Neural cell (in vitro differentiated cells): ENCODE measurements around the gene IL11. TPM values are rescaled to one million over a fixed set of nuclear protein-coding genes. Genes with fewer than 3 reads are reported as not detected.
A peak's percentile ranks its signal among the peaks of the same experiment; 100 is the strongest.

Source experiments
- H2AFZ ChIP-seq: fragments of 200-600, 300-800 bp; sonication (generic), shearing (Covaris generic); 2 replicates; pipeline ENCODE4 v1.6.0; 2014; ENCODE audit warnings: low read depth, mild to moderate bottlenecking, antibody characterized with exemption, low read length, moderate library complexity
- H3F3A ChIP-seq: fragments of 200-600 bp; shearing (Covaris generic); 2 replicates; pipeline ENCODE4 v1.6.1; 2016; ENCODE audit warnings: mild to moderate bottlenecking, moderate library complexity, mixed read lengths, antibody characterized with exemption, low read length; ENCODE audit not compliant: insufficient read depth, poor library complexity, severe bottlenecking
- H3K27ac ChIP-seq: fragments of 200-600, 300-800 bp; sonication (generic), shearing (Covaris generic); 2 replicates; pipeline ENCODE4 v1.5.1; 2014; ENCODE audit warnings: mild to moderate bottlenecking, low read length, moderate library complexity
- H3K27me3 ChIP-seq: fragments of 300-800, 200-600 bp; sonication (generic), shearing (Covaris generic); 2 replicates; pipeline ENCODE4 v1.6.0; 2014; ENCODE audit warnings: mild to moderate bottlenecking, low read depth, low read length, moderate library complexity; ENCODE audit not compliant: insufficient read depth
- H3K36me3 ChIP-seq: fragments of 300-800, 200-600 bp; sonication (generic), shearing (Covaris generic); 2 replicates; pipeline ENCODE4 v1.5.1; 2014; ENCODE audit warnings: mild to moderate bottlenecking, antibody characterized with exemption, low read length, moderate library complexity; ENCODE audit not compliant: insufficient read depth
- H3K4me2 ChIP-seq: fragments of 300-800, 200-600 bp; sonication (generic), shearing (Covaris generic); 2 replicates; pipeline ENCODE4 v1.6.0; 2014; ENCODE audit warnings: mild to moderate bottlenecking, low read length
- H3K4me3 ChIP-seq: fragments of 300-800, 200-600 bp; sonication (generic), shearing (Covaris generic); 2 replicates; pipeline ENCODE4 v1.5.1; 2014; ENCODE audit warnings: mild to moderate bottlenecking, low read length, moderate library complexity
- H3K79me2 ChIP-seq: fragments of 200-600 bp; shearing (Covaris generic); replicated peaks from 2 replicates; pipeline ENCODE4 v1.6.0; 2014; ENCODE audit warnings: mild to moderate bottlenecking, low read length, moderate library complexity; ENCODE audit not compliant: insufficient read depth
- H3K9ac ChIP-seq: fragments of 300-800, 200-600 bp; sonication (generic), shearing (Covaris generic); 2 replicates; pipeline ENCODE4 v1.6.1; 2016; ENCODE audit warnings: mild to moderate bottlenecking, low read length, mixed read lengths
- H3K9me2 ChIP-seq: fragments of 200-600 bp; shearing (Covaris generic); 2 replicates; pipeline ENCODE4 v1.6.1; 2016; ENCODE audit warnings: mild to moderate bottlenecking, low read length, mixed read lengths; ENCODE audit not compliant: insufficient read depth
- H3K9me3 ChIP-seq: fragments of 200-600, 300-800 bp; sonication (generic), shearing (Covaris generic); 2 replicates; pipeline ENCODE4 v1.6.1; 2016; ENCODE audit warnings: mild to moderate bottlenecking, mixed run types, low read length, moderate library complexity, mixed read lengths
- H4K20me1 ChIP-seq: fragments of 200-600 bp; shearing (Covaris generic); 2 replicates; pipeline ENCODE4 v1.6.1; 2016; ENCODE audit warnings: mild to moderate bottlenecking, mixed run types; ENCODE audit not compliant: insufficient read depth
- CTCF ChIP-seq: fragments of 450-650 bp; IDR thresholded peaks from 2 replicates; pipeline ENCODE4 v1.5.1; 2014; ENCODE audit warnings: antibody characterized with exemption, mild to moderate bottlenecking, moderate library complexity; ENCODE audit not compliant: poor library complexity, severe bottlenecking
- EP300 ChIP-seq: fragments of 450-650 bp; conservative IDR thresholded peaks from 2 replicates; pipeline ENCODE4 v1.6.1; 2014; ENCODE audit warnings: antibody characterized with exemption, mild to moderate bottlenecking, moderate library complexity; ENCODE audit not compliant: poor library complexity, severe bottlenecking
- EZH2 ChIP-seq: fragments of 200-600, 300-800 bp; shearing (Covaris generic), sonication (generic); IDR thresholded peaks from 2 replicates; pipeline ENCODE4 v1.6.1; 2014; ENCODE audit warnings: antibody characterized with exemption, low read length, borderline replicate concordance, mild to moderate bottlenecking; ENCODE audit not compliant: insufficient read depth, poor library complexity, severe bottlenecking
- MXI1 ChIP-seq: fragments of 450-650 bp; conservative IDR thresholded peaks from 2 replicates; pipeline ENCODE4 v1.6.1; 2014; ENCODE audit warnings: antibody characterized with exemption, mild to moderate bottlenecking; ENCODE audit not compliant: poor library complexity, severe bottlenecking
- POLR2AphosphoS5 ChIP-seq: IDR thresholded peaks from 2 replicates; pipeline ENCODE4 v1.6.1; 2012
- RAD21 ChIP-seq: fragments of 450-650 bp; conservative IDR thresholded peaks from 2 replicates; pipeline ENCODE4 v1.6.1; 2014; ENCODE audit warnings: antibody characterized with exemption, mild to moderate bottlenecking, moderate library complexity
- SMC3 ChIP-seq: fragments of 450-650 bp; conservative IDR thresholded peaks from 2 replicates; pipeline ENCODE4 v1.6.1; 2014; ENCODE audit warnings: antibody characterized with exemption, mild to moderate bottlenecking, moderate library complexity; ENCODE audit not compliant: poor library complexity
- TAF1 ChIP-seq: IDR thresholded peaks from 2 replicates; pipeline ENCODE4 v1.6.1; 2012; ENCODE audit warnings: low read depth
- polyA plus RNA-seq: library from polyadenylated mRNA; depleted of rRNA; stranded (reverse); fragments of >200 nt; gene quantifications from 2 replicates; pipeline ENCODE4 v1.2.3, GENCODE V29; 2014
- TF ChIP-seq, protein P1 (sequence below): IDR thresholded peaks from 2 replicates; pipeline ENCODE4 v1.6.1; 2012; ENCODE audit warnings: borderline replicate concordance

Gene IL11
- polyA plus RNA-seq, 1 donor from 2014 or later, result 0.62 TPM

DNA sequence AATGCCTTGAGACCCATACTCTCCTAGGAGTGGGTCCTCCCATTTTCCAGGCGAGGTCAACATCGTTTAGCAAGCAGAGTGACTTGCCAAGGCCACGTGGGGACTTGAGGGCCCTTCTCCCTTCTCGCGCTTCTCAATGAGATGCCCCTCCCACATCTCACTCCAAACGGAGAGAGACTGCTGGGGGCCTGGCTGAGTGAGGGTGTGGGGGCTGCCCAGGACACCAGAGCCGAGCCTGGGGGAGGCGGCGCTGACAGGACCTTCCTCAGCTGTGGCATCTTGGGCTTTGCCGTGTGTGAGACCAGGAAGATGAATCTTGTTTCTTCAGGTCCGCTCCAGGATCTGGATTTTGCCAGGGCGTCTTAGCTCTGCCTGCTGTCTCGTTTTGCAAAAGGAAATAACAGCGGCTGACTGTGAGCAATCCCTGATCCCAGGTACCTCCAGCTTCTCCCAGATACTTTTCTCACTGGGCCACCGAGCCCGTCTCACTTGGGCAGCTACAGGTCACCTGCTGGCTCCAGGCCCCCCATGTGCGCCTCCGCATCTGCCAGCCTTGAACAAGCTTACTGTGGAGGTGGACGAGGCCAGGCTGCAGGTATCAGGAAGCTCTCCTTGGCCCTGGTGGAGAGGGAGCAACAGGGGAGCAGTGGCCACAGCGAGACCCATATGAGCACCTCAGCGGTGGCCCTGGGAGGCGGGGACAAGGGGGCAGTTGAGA is 21.8 kb downstream of the IL11 start:
- Histone ChIP-seq H3K4me3 (peak overlapping the region; percentile 12), H3F3A (no peaks in the 10 kb centered on the region), H3K9ac (peak overlapping the region; percentile 36), H3K4me2 (no peak overlapping the region), H3K27me3 (peaks cover 23% of the 10 kb centered on the region), H4K20me1 (no peaks in the 10 kb centered on the region), H3K36me3 (no peaks in the 10 kb centered on the region), H3K27ac (no peak overlapping the region), H2AFZ (no peak overlapping the region), H3K9me3 (no peaks in the 10 kb centered on the region), H3K79me2 (no peaks in the 10 kb centered on the region), H3K9me2 (no peaks in the 10 kb centered on the region)
- TF ChIP-seq MXI1 (no peak), EZH2 (no peak), POLR2AphosphoS5 (no peak), CTCF (no peak), RAD21 (no peak), SMC3 (no peak), EP300 (no peak)
- TF ChIP-seq, protein P1, sequence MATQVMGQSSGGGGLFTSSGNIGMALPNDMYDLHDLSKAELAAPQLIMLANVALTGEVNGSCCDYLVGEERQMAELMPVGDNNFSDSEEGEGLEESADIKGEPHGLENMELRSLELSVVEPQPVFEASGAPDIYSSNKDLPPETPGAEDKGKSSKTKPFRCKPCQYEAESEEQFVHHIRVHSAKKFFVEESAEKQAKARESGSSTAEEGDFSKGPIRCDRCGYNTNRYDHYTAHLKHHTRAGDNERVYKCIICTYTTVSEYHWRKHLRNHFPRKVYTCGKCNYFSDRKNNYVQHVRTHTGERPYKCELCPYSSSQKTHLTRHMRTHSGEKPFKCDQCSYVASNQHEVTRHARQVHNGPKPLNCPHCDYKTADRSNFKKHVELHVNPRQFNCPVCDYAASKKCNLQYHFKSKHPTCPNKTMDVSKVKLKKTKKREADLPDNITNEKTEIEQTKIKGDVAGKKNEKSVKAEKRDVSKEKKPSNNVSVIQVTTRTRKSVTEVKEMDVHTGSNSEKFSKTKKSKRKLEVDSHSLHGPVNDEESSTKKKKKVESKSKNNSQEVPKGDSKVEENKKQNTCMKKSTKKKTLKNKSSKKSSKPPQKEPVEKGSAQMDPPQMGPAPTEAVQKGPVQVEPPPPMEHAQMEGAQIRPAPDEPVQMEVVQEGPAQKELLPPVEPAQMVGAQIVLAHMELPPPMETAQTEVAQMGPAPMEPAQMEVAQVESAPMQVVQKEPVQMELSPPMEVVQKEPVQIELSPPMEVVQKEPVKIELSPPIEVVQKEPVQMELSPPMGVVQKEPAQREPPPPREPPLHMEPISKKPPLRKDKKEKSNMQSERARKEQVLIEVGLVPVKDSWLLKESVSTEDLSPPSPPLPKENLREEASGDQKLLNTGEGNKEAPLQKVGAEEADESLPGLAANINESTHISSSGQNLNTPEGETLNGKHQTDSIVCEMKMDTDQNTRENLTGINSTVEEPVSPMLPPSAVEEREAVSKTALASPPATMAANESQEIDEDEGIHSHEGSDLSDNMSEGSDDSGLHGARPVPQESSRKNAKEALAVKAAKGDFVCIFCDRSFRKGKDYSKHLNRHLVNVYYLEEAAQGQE, result no peak

GRCh38 chr19:55347442-55348009 is 22.7 kb downstream of the IL11 start:
- H2AFZ ChIP-seq, result no peak overlapping the region
- H3K36me3 ChIP-seq, result no peaks in the 10 kb centered on the region
- no peaks in the 10 kb centered on the region for H3K9me2 ChIP-seq
- H3K9me3 ChIP-seq, result no peaks in the 10 kb centered on the region
- H3K27ac ChIP-seq, result no peak overlapping the region
- TF ChIP-seq POLR2AphosphoS5 (no peak), CTCF (no peak), MXI1 (no peak), EZH2 (no peak), RAD21 (no peak), SMC3 (no peak), EP300 (no peak), TAF1 (no peak)
- TF ChIP-seq, protein P1, result no peak
- no peak overlapping the region for H3K4me3 ChIP-seq
- no peaks in the 10 kb centered on the region for H3K79me2 ChIP-seq
- no peak overlapping the region for H3K4me2 ChIP-seq
- H3K9ac ChIP-seq, result no peak overlapping the region
- H4K20me1 ChIP-seq, result no peaks in the 10 kb centered on the region
- no peaks in the 10 kb centered on the region for H3F3A ChIP-seq
- peaks cover 14% of the 10 kb centered on the region for H3K27me3 ChIP-seq
